Neural crest cell (in vitro differentiated cells): Measurements from ENCODE around the gene OXSR1. TPM values are rescaled to one million over a fixed set of nuclear protein-coding genes. Genes with fewer than 3 reads are reported as not detected.
"Not testable (repeated sequence)": the region's sequence is repeated elsewhere in the genome, so short reads cannot be mapped to it uniquely, and the experiment has no call there.

Source experiments
- DNase-seq: peaks from one replicate; pipeline ENCODE4 v3.0.0; 2021; ENCODE audit warnings: low read depth, mixed read lengths, low spot score
- H3K27ac Mint-ChIP-seq: one replicate; pipeline ENCODE4 v1.8.0; 2021; ENCODE audit warnings: mild to moderate bottlenecking, mixed read lengths; ENCODE audit not compliant: unreplicated experiment
- H3K27me3 Mint-ChIP-seq: 2 replicates; pipeline ENCODE4 v1.8.0; 2021; ENCODE audit warnings: low read depth, mild to moderate bottlenecking, mixed read lengths
- H3K36me3 Mint-ChIP-seq: 2 replicates; pipeline ENCODE4 v1.8.0; 2021; ENCODE audit warnings: low read depth, mild to moderate bottlenecking, mixed read lengths
- H3K4me1 Mint-ChIP-seq: 2 replicates; pipeline ENCODE4 v1.8.0; 2021; ENCODE audit warnings: mixed read lengths
- H3K4me3 Mint-ChIP-seq: one replicate; pipeline ENCODE4 v1.8.0; 2021; ENCODE audit warnings: mild to moderate bottlenecking, mixed read lengths
- H3K9me3 Mint-ChIP-seq: 2 replicates; pipeline ENCODE4 v1.8.0; 2021; ENCODE audit warnings: mixed read lengths
- total RNA-seq: library from RNA; stranded (reverse); gene quantifications from 2 replicates; pipeline ENCODE4 v1.2.1, GENCODE V29; 2021
- TF ChIP-seq, protein P1 (sequence below): fragments of 200-600 bp; sonication (generic); conservative IDR thresholded peaks from 2 replicates; pipeline ENCODE4 v1.5.0; 2021; ENCODE audit warnings: antibody characterized with exemption, mild to moderate bottlenecking

The OXSR1 gene
- total RNA-seq, 1 donor from 2014 or later, result 48.4 TPM

DNA sequence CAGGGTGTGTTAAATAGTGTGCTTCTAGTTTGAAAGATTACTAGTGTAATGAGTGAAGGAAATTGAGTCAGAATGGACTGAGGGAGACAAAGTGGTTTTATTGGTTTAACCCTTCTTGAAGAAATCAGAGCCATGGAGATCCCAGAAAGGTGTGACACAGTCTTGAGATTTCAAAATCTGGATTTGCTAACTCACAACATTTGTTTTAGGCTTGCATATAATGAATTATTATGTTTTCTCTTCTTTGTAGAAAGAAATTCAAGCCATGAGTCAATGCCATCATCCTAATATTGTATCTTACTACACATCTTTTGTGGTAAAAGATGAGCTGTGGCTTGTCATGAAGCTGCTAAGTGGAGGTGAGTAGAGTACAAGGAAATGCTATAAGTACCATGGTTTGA, 25.1 kb downstream of the OXSR1 start:
- H3K27ac Mint-ChIP-seq, result no peak overlapping the region
- H3K36me3 Mint-ChIP-seq, result peaks cover 23% of the 10 kb centered on the region
- no peaks in the 10 kb centered on the region for H3K27me3 Mint-ChIP-seq
- TF ChIP-seq, protein P1, sequence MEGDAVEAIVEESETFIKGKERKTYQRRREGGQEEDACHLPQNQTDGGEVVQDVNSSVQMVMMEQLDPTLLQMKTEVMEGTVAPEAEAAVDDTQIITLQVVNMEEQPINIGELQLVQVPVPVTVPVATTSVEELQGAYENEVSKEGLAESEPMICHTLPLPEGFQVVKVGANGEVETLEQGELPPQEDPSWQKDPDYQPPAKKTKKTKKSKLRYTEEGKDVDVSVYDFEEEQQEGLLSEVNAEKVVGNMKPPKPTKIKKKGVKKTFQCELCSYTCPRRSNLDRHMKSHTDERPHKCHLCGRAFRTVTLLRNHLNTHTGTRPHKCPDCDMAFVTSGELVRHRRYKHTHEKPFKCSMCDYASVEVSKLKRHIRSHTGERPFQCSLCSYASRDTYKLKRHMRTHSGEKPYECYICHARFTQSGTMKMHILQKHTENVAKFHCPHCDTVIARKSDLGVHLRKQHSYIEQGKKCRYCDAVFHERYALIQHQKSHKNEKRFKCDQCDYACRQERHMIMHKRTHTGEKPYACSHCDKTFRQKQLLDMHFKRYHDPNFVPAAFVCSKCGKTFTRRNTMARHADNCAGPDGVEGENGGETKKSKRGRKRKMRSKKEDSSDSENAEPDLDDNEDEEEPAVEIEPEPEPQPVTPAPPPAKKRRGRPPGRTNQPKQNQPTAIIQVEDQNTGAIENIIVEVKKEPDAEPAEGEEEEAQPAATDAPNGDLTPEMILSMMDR, result no peak
- H3K4me3 Mint-ChIP-seq, result no peak overlapping the region
- DNase-seq, result no peak
- H3K9me3 Mint-ChIP-seq, result peaks cover 2% of the 10 kb centered on the region
- no peaks in the 10 kb centered on the region for H3K4me1 Mint-ChIP-seq

DNA sequence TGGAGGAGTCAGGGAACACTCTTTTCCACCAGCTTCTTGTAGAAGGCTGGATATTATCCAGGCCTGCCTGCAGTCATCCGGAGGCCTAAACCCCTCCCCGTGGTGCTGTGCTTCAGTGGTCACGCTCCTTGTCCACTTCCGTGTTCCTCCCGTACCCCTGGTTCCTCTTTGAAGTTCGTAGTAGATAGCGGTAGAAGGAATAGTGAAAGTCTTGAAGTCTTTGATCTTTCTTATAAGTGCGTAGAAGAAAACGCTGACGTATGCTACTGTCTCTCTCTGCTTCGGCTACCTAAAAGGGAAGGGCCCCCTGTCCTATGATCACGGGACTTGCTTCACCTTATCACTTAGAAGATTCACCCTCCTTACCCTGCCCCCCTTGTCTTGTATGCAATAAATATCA, 37.6 kb downstream of the OXSR1 start:
- DNase-seq, H3K4me3 Mint-ChIP-seq, H3K27me3 Mint-ChIP-seq, H3K4me1 Mint-ChIP-seq, H3K9me3 Mint-ChIP-seq, H3K27ac Mint-ChIP-seq: not testable (repeated sequence)
- peaks cover 20% of the 10 kb centered on the region for H3K36me3 Mint-ChIP-seq

DNA sequence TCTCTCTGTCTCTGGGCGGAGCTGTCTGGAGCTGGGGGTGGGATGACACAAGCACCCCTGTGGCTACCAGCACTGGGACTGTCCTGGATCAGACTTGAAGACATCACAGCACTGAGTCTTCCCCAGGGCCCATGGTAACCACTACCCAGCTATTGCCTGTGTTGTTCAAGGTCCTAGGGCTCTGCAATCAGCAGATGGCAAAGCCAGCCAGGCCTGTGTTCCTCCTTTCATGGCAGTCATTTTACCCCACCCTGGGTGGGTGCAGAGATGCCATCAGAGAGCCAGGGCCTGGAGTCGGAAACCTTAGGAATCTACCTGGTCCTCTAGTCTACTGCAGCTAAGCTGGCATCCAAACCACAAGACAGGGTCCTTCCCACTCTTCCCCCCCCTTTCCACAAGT, 38.4 kb downstream of the OXSR1 start:
- Mint-ChIP-seq H3K9me3 (no peaks in the 10 kb centered on the region), H3K27me3 (no peaks in the 10 kb centered on the region), H3K36me3 (peaks cover 20% of the 10 kb centered on the region), H3K4me3 (no peak overlapping the region), H3K27ac (no peak overlapping the region), H3K4me1 (no peaks in the 10 kb centered on the region)
- TF ChIP-seq, protein P1, result no peak
- DNase-seq, result no peak

DNA sequence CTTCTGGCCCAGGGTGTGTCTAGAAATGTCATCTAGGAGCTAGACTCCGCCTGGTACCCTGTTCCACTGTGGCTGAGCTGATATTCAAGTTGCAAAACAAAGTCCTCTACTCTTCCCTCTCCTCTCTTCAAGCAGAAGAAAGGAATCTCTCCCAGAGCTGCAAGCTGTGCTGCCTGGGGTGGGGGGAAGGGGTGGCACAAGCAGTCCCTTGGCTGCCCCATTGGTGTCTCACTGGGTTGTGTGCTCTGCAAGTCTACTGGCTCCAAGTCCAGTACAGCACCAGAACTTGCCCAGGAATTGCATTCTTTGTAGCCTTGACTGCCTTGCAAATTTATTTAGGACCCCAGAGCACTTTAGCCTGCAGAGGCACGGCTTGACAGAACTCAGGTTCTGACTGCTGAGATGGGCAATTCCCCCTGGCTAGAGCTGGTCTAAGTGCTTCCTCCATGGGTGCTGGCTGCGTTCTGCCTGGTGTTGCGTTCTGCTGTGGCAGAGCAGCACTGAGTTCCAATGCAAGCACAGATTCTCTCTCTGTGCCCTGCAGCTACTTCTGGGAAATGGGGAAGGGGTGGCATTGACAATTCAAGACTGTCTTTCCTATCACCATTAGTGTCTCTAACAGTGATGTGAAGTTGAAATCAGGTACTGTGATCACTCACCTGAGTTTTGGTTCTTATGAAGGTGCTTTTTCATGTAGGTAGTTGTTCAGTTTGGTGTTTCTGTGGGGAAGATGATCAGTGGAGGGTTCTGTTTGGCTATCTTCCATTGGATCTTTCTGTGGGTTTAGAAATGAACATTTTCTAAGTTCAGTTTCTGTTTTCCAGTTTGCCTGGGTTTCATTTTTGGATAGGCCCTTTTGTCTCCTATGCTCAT, 39.5 kb downstream of the OXSR1 start:
- TF ChIP-seq, protein P1, result no peak
- Mint-ChIP-seq H3K4me3 (no peak overlapping the region), H3K9me3 (no peaks in the 10 kb centered on the region), H3K27me3 (no peaks in the 10 kb centered on the region), H3K4me1 (no peaks in the 10 kb centered on the region), H3K36me3 (peaks cover 15% of the 10 kb centered on the region), H3K27ac (no peak overlapping the region)
- no peak for DNase-seq

DNA sequence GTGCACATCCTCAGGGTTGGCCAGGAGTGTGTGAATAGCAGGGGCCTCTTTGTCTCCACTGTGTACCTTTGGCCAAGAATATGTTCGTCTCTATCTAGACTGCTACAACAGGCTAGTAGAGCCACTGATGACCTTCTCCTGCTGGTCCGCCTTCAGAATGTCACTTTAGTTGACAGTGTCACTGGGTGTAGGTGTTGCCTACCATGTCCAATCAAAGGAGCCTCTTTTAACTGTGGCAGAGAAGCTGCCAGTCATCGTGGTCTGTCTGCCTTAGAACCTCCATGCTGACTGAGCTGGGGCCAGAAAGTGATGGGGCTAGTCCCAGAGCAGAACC, 40.1 kb downstream of the OXSR1 start:
- Mint-ChIP-seq H3K27ac (no peak overlapping the region), H3K4me1 (no peaks in the 10 kb centered on the region), H3K4me3 (no peak overlapping the region), H3K36me3 (peaks cover 10% of the 10 kb centered on the region), H3K27me3 (no peaks in the 10 kb centered on the region), H3K9me3 (no peaks in the 10 kb centered on the region)
- TF ChIP-seq, protein P1, result no peak
- DNase-seq, result no peak

DNA sequence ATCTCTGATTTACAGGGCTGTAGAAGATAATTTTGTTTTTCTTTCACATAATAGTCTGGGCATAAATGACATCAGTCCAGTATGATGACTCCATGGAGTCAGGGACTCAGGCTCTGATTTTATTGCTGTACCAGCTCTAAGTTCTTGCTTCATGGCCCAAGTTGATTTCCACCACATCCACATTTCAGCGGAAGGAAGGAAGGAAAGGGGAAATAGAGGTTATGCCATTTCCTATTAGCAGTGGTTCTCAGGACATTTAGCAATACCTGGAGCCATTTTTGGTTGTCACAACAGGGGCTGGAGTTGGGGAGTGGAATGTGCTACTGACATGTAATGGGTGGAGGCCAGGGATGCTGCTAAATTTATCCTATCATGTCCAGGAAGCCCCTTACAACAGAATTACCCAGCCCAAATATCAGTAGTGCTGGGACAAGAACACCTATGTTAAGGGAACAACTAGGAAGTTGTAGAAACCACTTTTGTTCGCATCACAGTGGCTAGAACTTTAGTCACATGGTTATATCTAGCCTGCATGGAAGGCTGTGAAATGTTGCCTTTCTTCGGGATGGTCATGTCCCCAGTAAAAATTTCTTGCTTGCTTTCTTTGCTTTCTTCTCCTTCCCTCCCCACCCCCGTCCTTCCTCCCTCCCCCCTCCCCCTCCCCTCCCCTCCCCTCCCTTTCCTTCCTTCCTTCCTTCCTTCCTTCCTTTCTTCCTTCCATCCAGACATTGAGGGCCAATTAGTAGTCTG, 42.1 kb downstream of the OXSR1 start:
- H3K4me3 Mint-ChIP-seq, result no peak overlapping the region
- H3K9me3 Mint-ChIP-seq, result no peaks in the 10 kb centered on the region
- TF ChIP-seq, protein P1, result no peak
- H3K4me1 Mint-ChIP-seq, result no peaks in the 10 kb centered on the region
- H3K36me3 Mint-ChIP-seq, result peaks cover 6% of the 10 kb centered on the region
- no peaks in the 10 kb centered on the region for H3K27me3 Mint-ChIP-seq
- no peak for DNase-seq
- no peak overlapping the region for H3K27ac Mint-ChIP-seq
